ENCODE data around the gene BAZ1B.
"Not testable (repeated sequence)": the region's sequence is repeated elsewhere in the genome, so short reads cannot be mapped to it uniquely, and the experiment has no call there.

BAZ1B gene, protein sequence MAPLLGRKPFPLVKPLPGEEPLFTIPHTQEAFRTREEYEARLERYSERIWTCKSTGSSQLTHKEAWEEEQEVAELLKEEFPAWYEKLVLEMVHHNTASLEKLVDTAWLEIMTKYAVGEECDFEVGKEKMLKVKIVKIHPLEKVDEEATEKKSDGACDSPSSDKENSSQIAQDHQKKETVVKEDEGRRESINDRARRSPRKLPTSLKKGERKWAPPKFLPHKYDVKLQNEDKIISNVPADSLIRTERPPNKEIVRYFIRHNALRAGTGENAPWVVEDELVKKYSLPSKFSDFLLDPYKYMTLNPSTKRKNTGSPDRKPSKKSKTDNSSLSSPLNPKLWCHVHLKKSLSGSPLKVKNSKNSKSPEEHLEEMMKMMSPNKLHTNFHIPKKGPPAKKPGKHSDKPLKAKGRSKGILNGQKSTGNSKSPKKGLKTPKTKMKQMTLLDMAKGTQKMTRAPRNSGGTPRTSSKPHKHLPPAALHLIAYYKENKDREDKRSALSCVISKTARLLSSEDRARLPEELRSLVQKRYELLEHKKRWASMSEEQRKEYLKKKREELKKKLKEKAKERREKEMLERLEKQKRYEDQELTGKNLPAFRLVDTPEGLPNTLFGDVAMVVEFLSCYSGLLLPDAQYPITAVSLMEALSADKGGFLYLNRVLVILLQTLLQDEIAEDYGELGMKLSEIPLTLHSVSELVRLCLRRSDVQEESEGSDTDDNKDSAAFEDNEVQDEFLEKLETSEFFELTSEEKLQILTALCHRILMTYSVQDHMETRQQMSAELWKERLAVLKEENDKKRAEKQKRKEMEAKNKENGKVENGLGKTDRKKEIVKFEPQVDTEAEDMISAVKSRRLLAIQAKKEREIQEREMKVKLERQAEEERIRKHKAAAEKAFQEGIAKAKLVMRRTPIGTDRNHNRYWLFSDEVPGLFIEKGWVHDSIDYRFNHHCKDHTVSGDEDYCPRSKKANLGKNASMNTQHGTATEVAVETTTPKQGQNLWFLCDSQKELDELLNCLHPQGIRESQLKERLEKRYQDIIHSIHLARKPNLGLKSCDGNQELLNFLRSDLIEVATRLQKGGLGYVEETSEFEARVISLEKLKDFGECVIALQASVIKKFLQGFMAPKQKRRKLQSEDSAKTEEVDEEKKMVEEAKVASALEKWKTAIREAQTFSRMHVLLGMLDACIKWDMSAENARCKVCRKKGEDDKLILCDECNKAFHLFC (N-terminal part only)

DNA sequence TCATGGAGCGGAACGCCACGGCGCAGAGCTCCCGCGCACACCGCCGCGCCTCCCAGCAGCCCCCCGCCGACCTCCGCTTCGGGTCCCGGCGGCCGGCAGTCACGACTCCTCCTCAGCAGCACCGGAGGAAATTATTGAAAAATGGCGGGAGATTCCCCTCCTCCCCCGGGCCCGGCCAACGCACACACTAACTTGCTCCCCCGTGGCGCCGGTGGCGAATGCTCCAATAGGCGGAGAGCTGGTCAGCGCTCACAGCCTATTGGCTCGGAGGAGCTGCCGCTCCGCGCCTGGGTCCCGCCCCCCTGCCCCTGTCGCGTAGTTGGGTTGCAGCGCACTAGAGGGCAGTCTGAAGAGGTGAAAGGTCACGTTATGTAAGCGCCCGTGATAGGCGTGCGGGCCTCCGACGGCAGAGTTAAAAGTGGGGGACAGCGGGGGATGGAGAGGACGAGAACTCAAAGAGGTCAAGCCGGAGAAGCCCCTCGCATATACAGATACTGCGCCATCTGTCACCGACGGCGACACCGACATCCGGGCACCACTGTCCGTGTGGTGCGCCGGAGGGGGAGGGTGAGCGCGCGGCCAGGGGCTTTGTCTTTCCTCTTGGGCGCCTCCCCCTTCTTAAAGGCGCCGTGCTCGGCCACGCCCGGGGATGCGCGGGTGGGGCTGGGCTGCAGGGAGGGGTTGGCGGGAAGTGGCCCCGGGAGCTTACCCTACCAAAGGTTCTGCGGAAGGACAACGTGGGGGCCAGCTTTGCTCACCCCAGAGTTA, at the start of gene BAZ1B:
BAZ1B (minus strand) TSS at position 189 of the 768 bp plus-strand sequence. CDS start 360 bp downstream, outside the sequence.
- peak; percentile 96 for DNase-seq

DNA sequence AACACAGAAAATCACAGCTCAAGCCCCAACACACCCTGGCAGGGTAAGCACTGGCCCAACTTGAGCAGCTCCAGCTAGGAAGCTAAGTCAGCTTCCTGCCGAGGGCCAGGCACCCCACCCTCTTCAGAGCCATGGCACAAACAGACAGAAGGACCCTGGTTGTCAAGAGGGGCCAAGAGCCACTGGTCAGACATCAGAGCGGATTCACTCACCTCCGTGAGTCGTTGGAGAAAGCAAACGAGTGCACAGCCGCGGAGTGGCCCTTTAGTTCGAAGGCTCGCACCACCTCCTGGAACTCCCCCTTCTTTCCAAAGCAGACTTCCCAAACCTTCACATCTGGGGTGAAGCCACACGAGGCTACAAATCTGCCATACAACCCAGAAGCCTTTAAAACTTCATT, 48.9 kb upstream of the BAZ1B start:
- DNase-seq = no peak

DNA sequence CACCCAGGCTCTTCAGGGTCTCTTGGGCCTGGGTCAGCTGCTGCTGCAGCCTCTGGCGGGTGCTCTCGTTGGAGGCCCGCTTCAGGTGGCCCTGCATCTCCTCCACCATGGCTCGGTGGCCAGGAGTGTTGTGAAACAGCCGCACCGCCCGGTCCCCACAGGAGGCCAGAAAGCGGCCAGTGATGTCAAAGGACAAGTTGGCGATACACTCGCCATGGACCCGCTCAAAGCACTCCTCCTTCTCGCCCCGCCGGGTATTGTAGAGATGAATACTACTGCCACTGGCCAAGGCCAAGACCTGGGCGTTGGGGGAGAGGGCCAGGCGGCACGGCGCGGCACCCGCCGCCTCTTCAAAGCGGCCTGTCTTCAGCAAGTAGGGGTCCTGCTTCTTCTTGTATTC, 48.4 kb upstream of the BAZ1B start:
- DNase-seq = no peak

DNA sequence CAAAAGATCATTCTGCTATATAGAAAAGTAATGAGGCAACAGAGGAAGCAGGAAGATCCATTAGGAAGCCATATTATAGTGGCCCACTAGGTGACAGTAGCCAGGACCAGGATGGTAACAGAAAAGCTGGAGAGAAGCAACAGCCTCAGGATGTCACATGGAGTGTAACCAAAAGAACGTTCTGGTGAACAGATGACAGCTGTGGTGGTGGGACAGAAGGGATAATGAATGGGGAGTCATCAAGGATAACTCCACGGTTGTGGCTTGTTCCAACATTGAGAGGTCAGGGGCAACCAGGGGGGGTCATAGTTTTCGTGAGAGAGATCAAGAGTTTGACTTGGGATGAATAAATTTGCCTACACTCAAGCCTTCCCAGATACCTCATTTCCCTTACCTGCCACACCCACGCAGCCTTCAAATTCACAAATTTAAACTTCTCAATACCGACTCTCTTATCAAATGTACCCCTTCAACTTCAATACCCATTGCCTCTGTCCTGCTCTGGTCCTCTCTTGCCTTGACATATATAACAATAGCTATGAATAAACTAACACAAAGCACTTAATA, 47.0 kb upstream of the BAZ1B start:
- DNase-seq = no peak

DNA sequence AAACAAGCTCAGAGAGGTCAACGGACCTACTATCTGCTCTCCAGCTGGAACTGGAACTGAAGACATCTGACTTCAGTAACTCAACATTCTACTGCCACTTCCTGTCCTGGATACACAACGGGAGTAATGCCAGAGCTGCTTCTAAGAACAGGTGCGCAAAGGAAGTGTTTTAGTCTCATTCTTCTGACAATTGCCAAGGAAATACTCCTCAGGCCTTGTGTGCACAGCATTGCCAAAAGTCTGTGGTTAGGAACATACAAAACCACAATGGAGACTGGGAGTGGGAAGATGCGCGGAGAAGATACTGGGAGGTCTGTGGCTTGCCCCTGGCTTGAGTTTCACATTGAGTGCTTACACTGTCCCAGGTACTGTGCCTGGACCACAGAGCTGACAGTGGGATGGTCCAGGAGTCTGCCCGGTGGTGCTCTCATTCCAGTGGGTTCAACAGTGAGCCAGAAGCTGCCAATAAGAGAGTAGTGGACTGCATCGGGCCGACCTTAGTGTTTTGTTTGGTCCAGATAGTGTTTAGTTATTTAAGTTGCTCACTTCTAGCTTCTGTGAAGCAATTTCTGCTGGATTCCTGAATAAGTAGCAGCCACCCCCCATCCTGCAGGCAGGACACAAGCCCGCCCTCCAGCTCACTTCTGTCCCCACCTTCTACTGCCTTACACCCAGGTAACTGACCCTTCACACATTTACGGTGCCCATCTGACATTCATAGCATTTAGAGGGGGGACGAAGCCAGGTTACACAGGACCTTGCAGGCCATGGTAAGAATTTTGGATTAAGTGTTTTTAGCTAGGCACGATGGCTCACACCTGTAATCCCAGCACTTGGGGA, 46.0 kb upstream of the BAZ1B start:
- DNase-seq = no peak

DNA sequence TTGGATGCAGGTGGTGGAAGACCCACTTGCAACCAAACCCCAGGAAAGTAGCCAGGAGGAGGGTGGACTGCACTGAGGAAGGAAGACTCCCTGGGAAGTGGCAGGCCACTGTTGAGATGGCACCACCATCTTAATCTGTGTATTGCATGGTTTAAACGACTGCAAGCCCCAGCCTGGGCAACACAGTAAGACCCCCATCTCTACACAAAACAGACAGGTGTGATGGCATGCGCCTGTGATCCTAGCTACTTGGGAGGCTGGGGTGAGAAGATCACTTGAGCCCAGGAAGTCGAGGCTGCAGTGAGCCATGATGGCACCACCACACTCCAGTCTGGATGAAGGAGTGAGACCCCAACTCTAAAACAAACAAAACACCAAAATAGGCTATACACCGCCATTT, 45.0 kb upstream of the BAZ1B start:
- DNase-seq = no peak

DNA sequence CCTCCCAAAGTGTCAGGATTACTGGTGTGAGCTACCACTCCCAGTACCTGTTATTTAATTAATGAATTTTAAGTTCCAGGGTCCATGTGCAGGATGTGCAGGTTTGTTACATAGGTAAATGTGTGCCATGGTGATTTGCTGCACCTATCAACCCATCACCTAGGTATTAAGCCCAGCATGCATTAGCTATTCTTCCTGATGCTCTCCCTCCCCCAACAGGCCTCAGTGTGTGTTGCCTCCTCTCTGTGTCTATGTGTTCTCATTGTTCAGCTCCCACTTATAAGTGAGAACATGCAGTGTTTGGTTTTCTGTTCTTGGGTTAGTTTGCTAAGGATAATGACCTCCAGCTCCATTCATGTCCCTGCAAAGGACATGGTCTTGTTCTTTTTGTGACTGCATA, 44.3 kb upstream of the BAZ1B start:
- DNase-seq = not testable (repeated sequence)

DNA sequence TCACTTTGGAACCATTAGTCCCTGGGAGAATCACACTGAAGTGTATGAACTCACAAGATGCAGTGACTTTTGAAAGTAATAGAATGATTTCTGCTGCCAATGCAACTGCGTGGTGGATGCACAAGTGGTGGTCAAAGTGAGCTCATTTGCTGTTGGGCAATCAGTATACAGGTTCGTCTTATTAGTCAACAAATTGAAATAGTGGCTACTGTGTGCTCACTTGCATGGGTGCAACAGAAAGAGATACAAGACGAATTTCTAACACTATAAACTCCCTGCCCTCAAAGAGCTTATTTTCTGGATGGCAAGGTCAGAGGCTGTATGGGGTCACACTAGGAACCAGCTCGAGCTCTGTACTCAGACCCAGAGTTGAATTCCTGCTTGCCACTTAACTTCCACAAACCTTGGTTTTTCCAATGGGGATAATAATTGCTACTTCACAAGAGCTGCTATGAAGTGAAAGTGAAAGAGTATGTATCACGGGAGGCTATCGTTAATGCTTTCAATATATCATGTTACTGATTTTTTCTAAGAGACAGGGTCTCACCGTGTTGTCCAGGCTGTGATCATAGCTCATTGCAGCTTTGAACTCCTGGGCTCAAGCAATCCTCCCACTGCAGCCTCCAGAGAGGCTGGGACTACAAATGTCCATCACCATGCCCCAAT, 43.7 kb upstream of the BAZ1B start:
- no peak for DNase-seq

DNA sequence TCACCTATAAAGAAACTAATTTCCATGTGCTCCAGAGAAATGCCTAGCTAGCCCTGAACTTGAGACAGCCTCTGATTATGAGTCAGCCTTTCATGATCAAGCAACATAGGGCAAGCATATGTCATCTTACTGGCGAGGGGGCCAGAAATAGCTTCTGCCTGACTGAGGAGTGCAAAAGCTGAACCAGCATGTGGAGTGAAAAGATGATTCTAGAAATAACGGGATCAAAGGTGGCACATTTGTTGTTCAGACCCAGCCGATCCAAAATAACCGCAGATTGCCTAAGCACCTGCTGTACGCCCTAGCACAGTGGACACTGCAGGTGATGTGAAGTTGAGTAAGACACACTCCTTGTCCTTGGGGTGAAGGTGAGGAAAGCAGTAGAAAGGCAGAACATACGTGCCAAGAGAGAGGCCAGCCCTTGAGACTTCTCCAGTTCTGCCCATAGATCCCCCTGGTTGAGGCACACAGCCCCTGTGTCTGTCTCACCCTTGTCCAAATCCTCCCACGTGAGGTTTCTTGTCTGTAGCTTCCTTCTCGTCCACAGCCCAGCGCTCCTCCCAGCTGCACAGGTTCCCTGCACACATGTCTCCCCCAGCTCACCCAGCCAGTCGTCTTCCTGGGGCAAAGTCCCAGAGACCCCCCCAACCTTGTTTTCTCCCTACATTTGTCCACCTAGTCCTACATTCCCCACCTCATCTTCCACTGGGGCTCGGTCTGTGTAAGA, 38.2 kb upstream of the BAZ1B start:
- DNase-seq = no peak

DNA sequence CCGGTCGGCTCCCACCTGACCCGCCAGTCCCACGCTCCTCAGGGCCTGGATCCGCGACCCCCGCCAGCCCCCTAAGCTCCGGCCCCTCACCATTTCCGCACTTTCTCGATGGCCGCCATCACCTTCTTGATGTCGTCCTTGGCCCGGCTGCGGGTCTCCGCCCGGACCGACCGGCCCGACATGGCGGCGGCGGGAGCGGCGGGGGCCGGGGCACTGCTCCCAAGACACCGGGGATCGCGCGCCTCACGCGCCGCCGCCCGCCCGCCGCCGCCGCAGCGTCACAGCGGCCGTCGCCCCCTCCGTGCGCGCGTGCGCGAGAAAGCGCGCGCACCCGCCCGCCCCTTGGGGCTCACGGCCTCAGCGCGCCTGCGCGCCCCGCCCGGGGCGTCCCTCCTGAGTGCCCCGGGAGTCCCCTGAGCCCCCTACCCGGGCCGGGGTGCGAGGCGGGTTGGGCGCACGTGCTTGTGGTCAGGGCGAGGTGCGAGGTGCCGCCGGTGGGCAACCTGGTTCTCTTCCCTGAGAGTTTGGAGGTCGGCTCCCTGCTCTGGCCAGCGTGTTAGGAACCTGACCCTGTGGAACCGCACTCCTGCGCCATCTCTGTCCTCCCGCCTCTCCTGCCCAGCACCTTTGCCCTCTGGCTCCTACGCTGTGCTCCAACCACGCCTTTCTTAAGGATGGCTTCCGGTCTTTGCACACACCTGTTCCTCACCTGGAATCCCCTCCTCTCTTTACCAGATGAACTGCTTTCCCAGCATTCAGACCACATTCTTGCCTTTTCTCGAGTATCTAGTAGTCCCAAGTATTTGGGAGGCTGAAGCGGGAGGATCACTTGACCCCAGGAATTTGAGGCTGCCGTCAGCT, 35.5 kb upstream of the BAZ1B start, which contains the start of gene BCL7B:
BCL7B (minus strand) TSS at position 294 of the 861 bp plus-strand sequence; CDS start at position 182, 112 bp downstream.
- DNase-seq = peak; percentile 83

DNA sequence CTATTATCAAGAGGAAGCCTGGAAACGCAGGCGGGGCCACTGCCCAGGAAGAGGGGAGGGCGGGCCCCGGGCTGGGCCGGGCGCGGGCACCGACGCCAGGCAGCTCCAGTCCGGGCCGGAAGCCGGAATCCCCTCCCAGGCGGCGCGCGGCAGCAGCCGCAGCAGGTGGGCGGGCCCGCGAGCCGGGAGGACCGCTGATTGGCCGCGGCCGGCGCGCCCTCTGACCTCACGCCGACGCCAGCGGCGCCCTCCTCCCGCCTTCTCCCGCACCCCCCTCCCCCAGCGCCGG, 35.0 kb upstream of the BAZ1B start:
- DNase-seq = peak; percentile 93

DNA sequence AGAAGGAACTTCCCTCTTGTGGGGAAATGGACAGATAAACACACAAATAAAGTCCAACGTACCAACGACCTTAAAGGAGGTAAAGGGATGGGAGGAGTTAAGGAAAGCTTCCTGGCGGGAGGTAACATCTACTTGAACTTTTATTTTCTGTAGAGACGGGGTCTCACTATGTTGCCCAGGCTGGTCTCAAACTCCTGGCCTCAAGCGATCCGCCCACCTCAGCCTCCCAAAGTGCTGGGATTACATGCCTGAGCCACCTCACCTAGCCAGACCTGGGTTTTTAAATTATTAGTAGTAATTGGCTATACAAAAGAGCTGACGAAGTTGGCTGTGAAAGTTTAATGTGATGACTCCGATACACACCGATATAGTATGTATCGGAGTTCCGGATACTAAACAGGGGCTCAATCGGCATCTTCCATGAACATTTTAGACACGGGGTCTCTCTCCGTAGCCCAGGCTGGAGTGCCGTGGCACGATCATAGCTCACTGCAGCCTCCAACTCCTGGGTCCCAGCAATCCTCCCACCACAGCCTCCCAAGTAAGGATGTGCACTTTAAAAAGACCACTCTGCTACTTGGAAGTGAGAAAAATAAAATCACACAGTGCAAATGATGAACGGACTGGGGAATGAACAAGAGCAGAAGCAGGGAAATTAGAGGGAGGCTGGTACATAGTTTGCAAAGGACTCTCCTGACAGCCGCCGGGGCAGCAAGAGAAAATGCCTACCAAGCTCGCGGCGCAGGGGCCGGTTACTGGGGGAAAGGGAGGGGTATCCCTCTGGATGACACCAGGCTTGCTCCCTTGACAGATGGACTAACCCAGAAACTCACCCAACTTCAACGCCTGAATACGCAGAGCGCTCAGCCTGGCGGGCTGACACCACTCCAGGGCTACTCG, 34.4 kb upstream of the BAZ1B start:
- no peak for DNase-seq

DNA sequence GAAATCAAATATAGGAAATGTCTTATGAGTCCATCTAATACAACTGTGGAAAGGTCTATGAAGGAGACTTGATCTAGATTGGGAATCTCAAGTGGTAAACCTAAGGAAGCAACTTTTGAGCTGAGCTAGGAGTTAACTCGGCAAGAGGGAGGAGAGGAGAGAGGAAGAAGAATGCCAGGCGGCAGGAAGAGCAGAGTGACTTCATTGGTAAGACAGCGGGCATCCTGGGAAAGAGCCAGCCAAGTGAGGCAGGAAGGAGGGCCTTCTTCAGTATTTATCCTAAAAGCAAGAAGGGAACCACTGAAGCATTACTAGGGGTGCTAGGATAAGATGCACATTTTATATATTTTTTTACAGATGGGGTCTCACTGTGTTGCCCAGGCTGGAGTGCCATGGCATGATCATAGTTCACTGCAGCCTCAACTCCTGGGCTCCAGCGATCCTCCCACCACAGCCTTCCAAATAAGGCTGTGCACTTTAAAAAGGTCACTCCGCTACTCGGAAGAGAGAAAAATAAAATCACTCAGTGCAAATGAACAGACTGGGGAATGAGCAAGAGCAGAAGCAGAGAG, 33.4 kb upstream of the BAZ1B start:
- DNase-seq = no peak

DNA sequence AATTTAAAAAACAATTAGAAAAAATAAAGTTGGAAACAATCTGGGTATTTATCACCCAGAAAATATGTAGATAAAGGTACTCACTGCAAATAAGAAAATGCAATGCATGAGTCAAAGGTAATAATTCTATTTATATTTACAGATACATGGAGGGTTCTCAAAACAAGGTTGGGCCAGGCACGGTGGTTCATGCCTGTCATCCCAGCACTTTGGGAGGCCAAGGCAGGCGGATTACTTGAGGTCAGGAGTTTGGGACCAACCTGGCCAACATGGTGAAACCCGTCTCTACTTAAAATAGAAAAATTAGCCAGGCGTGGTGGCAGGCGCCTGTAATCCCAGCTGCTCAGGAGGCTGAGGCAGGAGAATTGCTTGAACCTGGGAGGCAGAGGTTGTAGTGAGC, 28.0 kb upstream of the BAZ1B start:
- DNase-seq = not testable (repeated sequence)

DNA sequence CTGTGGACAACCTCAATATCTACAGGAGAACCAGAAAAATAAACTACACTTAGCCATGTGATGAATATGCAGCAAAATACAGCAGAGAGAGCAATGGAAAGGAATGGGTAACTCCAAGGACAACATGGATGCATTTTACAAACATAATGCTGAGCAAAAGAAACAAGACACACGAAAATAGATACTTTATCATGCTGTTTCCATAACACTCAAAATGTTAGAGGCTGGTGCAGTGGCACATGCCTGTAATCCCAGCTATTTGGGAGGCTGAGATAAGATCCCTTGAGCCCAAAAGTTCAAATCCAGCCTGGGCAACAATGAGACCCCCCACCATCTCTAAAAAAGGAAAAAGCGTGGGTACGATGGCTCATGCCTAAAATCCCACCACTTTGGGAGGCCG, 27.1 kb upstream of the BAZ1B start:
- no peak for DNase-seq

DNA sequence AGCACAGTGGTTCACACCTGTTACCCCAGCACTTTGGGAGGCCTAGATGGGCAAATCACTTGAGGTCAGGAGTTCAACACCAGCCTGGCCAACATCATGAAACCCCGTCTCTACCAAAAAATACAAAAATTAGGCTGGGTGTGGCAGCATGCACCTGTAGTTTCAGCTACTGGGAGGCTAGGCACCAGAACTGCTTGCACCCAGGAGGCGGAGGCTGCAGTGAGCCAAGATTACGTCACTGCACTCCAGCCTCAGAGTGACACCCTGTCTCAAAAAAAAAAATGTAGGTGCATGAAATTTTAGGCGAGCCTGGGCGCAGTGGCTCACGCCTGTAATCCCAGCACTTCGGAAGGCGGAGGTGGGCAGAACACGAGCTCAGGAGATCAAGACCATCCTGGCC, 25.7 kb upstream of the BAZ1B start:
- DNase-seq = no peak

DNA sequence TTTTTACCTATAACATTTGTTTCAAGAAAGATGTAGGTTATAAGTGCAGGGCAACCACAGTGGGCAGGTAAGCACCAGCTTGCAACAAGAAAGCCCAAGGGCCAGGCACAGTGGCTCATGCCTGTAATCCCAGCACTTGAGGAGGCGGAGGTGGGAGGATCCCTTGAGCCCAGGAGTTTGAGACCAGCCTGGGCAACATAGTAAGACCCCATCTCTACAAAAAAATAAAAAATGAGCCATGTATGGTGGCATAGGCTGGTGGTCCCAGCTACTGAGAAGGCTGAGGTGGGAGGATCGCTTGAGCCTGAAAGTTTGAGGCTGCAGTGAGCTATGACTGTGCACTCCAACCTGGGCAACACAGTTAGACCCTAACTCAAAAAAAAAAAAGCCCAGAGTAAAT, 22.6 kb upstream of the BAZ1B start:
- no peak for DNase-seq

All from CD4-positive, alpha-beta T cell treated with Interleukin-17A for 4 hours (primary cell).